ENCODE results near the gene MEST.
A peak's percentile ranks its signal among the peaks of the same experiment; 100 is the strongest.
"Not testable (repeated sequence)": the region's sequence is repeated elsewhere in the genome, so short reads cannot be mapped to it uniquely, and the experiment has no call there.

The MEST gene

DNA sequence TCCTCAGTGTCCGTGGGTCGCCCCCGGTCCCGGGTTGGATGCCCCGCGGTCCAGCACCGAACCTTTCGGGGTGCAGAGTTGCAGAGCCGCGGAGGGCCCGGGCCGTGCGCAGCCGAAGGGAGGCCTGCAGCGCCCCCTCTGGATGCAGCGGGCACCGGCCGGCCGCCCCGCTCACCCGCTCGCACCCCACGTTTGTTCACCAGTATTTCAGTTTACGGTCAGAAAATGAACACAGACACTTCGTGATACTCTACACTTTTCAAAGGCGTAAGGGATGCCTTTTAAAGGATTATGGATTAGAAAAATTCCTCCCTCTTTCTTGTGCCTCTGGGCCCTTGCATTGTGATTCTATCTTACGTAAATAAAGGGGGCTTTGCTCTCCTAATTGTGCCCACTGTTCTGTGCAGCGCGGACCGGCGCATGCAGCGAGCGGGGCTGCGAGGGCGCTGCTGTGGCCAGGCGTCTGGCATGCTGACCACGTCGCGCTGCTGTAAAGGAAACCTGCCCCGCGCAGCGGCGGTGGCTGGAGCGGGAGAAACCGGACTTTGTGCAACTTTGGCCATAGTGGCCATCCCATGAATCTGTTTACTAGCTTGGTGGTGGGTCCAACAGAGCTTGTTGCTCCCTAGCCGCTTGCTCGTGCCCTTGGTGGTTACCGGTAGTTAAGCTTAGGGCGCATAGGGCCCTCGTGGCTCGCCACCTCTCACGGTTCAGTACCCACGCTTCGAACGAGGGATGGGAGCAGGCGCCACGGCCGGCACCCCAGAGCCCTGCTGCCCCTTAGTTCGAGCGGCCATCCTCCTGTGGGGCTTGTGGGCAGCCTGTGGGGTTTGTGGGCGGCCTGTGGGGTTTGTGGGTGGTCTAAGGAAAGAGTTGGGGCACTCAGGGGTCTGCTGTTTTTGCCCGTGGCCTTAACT, 739 bp upstream of the MEST start:
- Mint-ChIP-seq H3K4me1 (ENCODE audit: low read depth) (peaks cover 17% of the 10 kb centered on the region), H3K9me3 (peaks cover 7% of the 10 kb centered on the region), H3K27me3 (ENCODE audit: low read depth) (peaks cover 75% of the 10 kb centered on the region), H3K27ac (no peak overlapping the region), H3K4me3 (peak overlapping the region; percentile 57), H3K36me3 (ENCODE audit: low read depth) (no peaks in the 10 kb centered on the region)

DNA sequence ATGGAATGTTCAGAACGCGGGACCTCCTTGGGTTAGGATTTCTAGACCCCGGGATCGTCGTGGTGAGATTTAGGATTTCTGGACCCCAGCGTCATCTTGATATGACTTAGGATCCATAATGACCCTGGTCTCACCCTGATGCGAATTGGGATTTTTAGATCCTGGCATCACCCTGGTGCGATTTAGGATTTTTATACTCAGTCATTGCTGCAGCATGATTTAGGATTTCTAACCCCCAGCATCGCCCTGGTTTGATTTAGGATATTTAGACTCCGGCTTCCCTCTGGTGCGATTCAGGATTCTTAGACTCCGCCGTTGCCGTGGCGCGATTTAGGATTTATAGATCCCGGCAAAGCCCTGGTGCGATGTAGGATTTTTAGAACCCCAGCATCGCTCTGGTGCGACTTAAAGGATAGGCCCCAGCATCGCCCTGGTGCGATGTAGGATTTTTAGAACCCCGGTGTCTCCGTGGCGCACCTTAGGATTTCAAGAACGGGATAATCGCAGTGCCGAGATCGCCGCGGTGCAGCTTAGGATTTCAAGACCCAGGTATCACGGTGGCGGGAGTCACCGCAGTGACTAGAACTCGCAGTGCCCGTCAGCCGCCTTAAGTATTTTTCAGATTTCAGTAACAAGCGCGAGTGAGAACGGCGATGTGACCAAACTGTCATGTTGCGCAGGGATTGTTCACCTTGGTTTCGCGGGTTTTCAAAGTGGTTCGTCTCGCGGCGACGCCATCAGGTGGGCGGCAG, 814 bp downstream of the MEST start:
- Mint-ChIP-seq H3K27ac (no peak overlapping the region), H3K9me3 (peaks cover 7% of the 10 kb centered on the region), H3K36me3 (ENCODE audit: low read depth) (no peaks in the 10 kb centered on the region), H3K4me1 (ENCODE audit: low read depth) (peaks cover 9% of the 10 kb centered on the region), H3K4me3 (no peak overlapping the region), H3K27me3 (ENCODE audit: low read depth) (peaks cover 64% of the 10 kb centered on the region)

DNA sequence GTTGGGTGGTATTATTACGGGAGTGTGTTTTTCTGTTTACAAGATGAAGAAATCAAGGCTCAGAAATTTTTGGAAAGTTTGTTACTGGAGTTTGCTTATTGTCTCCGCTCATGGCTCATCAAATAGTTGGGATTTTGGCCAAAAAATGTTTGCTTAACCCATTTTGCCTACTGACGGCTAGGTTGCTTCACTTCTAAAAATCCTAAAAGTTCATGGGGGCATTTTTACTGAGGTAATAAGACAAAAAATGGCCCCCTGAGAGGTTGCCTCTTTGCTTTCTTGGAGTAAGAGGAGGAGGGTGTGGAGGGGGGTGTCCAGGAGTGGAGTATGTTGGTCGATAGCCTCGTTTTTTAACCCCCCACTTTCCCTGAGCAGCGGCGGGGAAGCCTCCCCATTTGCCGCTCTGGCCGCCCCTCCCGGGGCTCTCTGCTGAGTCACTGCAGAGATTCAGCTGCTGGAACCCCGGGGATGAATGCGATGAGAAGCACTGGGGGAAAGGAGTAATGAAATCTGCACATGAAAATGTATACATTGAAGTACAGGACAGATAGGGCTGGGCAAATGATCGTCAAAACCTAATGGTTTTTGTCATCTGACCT, 1.5 kb downstream of the MEST start:
- no peak overlapping the region for H3K27ac Mint-ChIP-seq
- H3K27me3 Mint-ChIP-seq (ENCODE audit: low read depth), result peaks cover 64% of the 10 kb centered on the region
- no peak overlapping the region for H3K4me3 Mint-ChIP-seq
- no peaks in the 10 kb centered on the region for H3K36me3 Mint-ChIP-seq (ENCODE audit: low read depth)
- H3K4me1 Mint-ChIP-seq (ENCODE audit: low read depth), result peaks cover 9% of the 10 kb centered on the region
- H3K9me3 Mint-ChIP-seq, result peaks cover 7% of the 10 kb centered on the region

DNA sequence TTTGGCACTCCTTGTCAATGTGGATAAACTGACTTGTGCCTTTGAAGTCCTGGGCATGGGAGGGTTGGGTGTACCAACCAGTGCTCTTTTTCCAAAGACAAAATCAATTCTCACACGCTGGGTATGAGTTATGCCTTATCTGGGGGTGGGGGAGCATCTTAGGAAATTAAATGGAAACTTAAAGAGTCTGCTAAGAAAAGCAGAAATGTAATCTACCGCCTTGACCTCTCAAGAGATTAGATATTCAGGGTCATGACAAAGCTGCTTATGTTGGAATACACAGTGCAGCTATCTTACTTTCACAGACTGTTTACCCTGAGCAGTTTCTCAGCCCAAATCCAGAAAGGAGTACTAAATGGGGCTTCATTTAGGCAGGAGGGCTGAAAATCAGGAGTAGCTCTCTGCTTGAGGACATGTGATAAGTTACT, 2.6 kb downstream of the MEST start:
- Mint-ChIP-seq H3K4me3 (no peak overlapping the region), H3K27ac (no peak overlapping the region), H3K4me1 (ENCODE audit: low read depth) (peaks cover 9% of the 10 kb centered on the region), H3K36me3 (ENCODE audit: low read depth) (no peaks in the 10 kb centered on the region), H3K9me3 (peaks cover 7% of the 10 kb centered on the region), H3K27me3 (ENCODE audit: low read depth) (peaks cover 54% of the 10 kb centered on the region)

DNA sequence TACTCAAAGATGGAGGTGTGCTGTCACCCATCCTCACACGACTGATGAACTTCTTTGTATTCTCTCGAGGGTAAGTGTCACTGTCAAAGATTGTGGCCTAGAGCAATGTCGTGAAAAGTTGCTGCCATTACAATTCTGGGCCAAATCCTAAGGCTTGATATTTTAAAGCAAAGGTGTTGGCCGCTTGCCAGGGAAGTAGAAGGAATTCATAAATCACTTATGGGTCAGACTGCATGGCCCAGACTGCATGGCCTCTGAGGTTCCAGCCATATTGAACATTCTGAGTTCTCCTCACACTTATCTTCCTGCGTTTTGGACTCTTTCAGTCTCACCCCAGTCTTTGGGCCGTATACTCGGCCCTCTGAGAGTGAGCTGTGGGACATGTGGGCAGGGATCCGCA, 8.6 kb downstream of the MEST start:
- Mint-ChIP-seq H3K27ac (no peak overlapping the region), H3K36me3 (ENCODE audit: low read depth) (no peaks in the 10 kb centered on the region), H3K4me1 (ENCODE audit: low read depth) (no peaks in the 10 kb centered on the region), H3K4me3 (no peak overlapping the region), H3K27me3 (ENCODE audit: low read depth) (peaks cover 4% of the 10 kb centered on the region), H3K9me3 (no peaks in the 10 kb centered on the region)

DNA sequence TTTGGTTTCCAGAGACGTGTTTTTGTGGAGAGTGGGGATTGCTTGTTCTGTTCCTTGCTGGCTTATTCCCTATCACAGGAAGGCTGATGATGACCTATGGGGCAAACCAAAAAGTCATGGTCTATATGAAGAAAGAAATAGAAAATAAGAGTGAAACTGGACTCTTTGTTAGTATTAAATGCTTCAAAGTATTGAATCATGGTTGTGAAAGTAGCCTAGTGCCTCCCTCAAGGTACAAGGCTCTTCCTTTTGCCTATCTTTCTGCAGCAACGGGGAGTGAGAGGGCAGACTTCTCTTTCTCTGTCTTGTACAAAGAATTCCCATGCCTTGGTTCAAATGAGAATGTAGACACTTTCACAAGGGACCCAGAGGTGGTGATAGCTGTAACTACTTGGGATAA, 9.0 kb downstream of the MEST start:
- Mint-ChIP-seq H3K27ac (no peak overlapping the region), H3K27me3 (ENCODE audit: low read depth) (no peaks in the 10 kb centered on the region), H3K4me3 (no peak overlapping the region), H3K9me3 (no peaks in the 10 kb centered on the region), H3K4me1 (ENCODE audit: low read depth) (no peaks in the 10 kb centered on the region), H3K36me3 (ENCODE audit: low read depth) (no peaks in the 10 kb centered on the region)

DNA sequence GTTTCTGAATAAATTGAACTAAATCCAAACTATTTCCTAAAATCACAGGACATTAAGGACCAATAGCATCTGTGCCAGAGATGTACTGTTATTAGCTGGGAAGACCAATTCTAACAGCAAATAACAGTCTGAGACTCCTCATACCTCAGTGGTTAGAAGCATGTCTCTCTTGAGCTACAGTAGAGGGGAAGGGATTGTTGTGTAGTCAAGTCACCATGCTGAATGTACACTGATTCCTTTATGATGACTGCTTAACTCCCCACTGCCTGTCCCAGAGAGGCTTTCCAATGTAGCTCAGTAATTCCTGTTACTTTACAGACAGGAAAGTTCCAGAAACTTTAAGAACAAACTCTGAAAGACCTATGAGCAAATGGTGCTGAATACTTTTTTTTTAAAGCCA, 13.9 kb downstream of the MEST start:
- Mint-ChIP-seq H3K4me1 (ENCODE audit: low read depth) (no peaks in the 10 kb centered on the region), H3K27ac (no peak overlapping the region), H3K9me3 (no peaks in the 10 kb centered on the region), H3K27me3 (ENCODE audit: low read depth) (no peaks in the 10 kb centered on the region), H3K4me3 (no peak overlapping the region), H3K36me3 (ENCODE audit: low read depth) (no peaks in the 10 kb centered on the region)

DNA sequence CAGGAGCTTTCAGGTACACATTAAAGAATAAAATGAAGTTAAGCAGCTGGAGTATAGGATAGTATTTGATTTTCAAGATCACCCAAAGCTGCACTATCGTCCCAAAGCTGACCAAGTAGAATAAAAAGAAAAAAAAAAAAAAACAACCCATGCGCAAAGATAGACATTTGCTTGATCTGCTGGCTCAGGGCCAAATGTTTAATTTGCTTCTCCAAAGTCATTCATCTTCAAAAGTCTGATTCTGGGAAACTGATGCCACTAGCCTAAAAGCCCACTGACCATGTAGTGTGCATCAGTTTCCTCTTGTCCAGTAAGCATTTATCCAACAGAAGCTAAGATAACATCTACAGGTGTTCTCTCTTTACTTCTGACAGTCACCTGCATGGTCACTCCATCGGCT, 14.5 kb downstream of the MEST start:
- no peaks in the 10 kb centered on the region for H3K4me1 Mint-ChIP-seq (ENCODE audit: low read depth)
- H3K9me3 Mint-ChIP-seq, result no peaks in the 10 kb centered on the region
- no peak overlapping the region for H3K4me3 Mint-ChIP-seq
- H3K27ac Mint-ChIP-seq, result no peak overlapping the region
- no peaks in the 10 kb centered on the region for H3K27me3 Mint-ChIP-seq (ENCODE audit: low read depth)
- no peaks in the 10 kb centered on the region for H3K36me3 Mint-ChIP-seq (ENCODE audit: low read depth)

DNA sequence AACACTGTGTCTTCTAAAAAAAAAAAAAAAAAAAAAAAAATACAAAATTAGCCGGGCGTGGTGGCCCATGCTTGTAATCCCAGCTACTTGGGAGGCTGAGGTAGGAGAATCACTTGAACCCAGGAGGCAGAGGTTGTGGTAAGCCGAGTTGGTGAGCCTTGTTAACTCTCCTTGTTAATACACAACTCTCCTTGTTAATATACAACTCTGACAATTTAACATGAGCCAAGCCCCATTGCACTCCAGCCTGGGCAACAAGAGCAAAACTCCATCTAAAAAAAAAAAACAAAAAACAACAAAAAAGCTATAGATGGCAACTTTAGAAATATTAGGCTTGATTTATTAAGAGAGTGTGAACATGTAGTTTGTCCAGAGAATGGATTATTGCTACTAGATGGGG, 20.2 kb downstream of the MEST start:
- not testable (repeated sequence) for H3K4me1 Mint-ChIP-seq (ENCODE audit: low read depth); H3K27ac Mint-ChIP-seq; H3K9me3 Mint-ChIP-seq; H3K36me3 Mint-ChIP-seq (ENCODE audit: low read depth); H3K4me3 Mint-ChIP-seq; H3K27me3 Mint-ChIP-seq (ENCODE audit: low read depth)

DNA sequence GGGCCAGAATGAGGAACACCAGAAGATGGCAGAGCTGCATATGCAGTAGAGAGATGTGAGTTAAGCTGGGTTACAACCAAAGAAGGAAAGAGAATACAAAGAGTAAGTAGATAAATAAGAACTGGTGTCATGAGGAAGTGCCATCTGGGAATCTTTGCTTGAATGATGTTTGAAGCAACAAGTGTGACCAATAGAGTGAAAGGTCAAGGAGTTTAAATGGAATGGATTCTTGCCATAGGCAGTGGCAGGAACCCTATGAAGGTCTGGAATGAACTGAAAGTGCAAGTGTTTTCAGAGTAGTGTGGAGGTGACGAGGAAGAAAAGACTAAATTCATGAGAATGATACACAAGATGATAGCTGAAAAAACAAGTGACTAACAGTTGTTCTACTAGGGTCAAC, 21.6 kb downstream of the MEST start:
- no peaks in the 10 kb centered on the region for H3K4me1 Mint-ChIP-seq (ENCODE audit: low read depth)
- H3K27me3 Mint-ChIP-seq (ENCODE audit: low read depth), result no peaks in the 10 kb centered on the region
- H3K9me3 Mint-ChIP-seq, result no peaks in the 10 kb centered on the region
- no peak overlapping the region for H3K4me3 Mint-ChIP-seq
- H3K36me3 Mint-ChIP-seq (ENCODE audit: low read depth), result no peaks in the 10 kb centered on the region
- no peak overlapping the region for H3K27ac Mint-ChIP-seq

DNA sequence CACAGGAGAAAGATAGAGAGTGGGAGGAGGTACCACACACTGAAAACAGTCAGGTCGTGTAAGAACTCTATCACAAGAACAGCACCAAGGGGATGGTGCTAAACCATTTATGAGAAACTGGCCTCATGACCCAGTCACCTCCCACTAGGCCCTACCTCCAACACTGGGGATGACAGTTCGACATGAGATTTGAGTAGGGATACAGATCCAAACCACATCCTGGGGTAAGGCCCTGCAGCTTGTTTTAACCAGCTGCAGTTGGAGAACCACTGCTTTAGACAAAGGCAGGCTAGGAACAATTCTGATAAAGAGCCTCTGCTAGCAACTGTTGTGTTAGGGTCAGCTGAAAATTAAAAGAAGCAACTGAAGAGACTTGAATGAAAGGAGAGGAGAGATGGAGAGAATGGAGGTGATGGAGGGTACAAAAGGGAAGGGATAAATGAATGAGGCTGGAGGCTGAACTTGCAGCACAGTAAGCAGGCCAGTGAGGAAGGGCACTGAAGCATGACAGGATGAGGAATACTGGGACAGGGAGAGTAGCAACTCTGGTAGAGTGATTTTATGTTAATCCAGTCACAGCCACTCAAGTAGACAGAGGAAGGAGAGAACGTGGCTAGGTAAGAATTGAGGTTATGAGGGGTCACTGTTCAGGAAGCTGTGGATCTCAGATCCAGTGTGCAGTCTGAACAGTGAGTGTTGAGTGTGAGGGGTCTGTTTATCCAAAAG, 23.6 kb downstream of the MEST start:
- H3K4me3 Mint-ChIP-seq, result no peak overlapping the region
- no peaks in the 10 kb centered on the region for H3K27me3 Mint-ChIP-seq (ENCODE audit: low read depth)
- H3K4me1 Mint-ChIP-seq (ENCODE audit: low read depth), result no peaks in the 10 kb centered on the region
- no peak overlapping the region for H3K27ac Mint-ChIP-seq
- no peaks in the 10 kb centered on the region for H3K36me3 Mint-ChIP-seq (ENCODE audit: low read depth)
- H3K9me3 Mint-ChIP-seq, result no peaks in the 10 kb centered on the region

DNA sequence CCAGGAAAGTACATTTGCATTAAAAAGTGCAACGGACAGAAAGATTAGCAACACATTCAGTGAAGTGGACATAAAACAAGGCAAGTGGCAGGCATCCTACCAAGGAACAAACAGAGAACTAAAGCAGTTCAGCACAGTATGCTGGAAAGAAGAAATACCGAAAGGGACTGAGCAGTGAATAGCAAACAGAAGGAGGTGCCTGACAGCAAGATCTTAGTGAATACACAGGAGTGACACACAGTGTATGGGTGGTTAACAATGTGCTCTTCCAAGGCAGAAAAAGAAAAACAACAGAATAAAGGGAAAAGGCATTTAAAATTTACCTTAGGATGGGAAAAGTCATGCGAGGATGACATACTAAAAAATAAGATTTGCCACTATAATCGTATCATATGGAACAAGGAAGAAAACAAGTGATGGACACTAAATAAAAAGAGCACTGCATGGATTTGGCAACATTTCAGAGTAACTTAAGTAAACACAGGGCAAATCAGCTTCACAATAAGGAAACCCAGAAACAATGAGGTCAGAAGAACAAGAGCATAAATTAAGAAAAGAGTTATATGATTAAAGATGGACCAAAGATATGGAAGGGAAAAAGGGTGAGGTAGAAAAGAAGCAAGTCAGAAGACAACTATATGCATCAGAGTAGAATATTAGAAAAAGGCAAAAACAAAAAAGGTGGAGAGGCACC, 29.5 kb downstream of the MEST start:
- H3K27ac Mint-ChIP-seq, result no peak overlapping the region
- H3K36me3 Mint-ChIP-seq (ENCODE audit: low read depth), result no peaks in the 10 kb centered on the region
- no peaks in the 10 kb centered on the region for H3K27me3 Mint-ChIP-seq (ENCODE audit: low read depth)
- no peaks in the 10 kb centered on the region for H3K4me1 Mint-ChIP-seq (ENCODE audit: low read depth)
- H3K4me3 Mint-ChIP-seq, result no peak overlapping the region
- H3K9me3 Mint-ChIP-seq, result no peaks in the 10 kb centered on the region

DNA sequence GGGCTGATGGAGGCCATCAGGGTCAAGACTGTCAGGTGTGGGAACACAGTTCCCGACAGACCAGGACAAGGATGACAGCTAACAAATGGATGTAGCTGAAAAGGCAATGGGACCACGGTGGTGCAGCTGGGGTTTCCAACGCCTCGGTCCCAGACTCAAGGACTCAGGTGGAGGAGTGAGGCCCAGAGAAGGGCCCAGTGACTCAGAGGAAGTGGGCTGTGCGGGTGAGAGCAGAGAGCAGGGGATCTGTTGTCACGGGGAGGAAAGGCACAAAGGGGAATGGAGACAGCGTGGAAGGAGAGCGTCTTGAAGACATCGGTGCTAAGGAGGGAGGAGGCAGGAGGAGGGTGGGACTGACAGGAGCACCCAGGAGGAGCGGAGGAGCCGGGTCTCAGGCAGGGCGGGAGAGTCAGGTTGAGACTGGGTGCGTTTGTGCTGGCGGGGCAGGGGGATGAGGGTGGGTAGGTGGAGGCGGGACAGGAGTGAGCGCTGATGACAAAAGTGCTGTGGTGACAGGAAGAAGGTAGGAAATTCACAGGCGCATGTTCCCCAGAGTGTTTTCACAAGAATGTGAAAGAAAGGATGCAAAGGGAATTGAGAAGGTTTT, 31.7 kb downstream of the MEST start:
- H3K27ac Mint-ChIP-seq; H3K4me1 Mint-ChIP-seq (ENCODE audit: low read depth); H3K27me3 Mint-ChIP-seq (ENCODE audit: low read depth); H3K9me3 Mint-ChIP-seq; H3K4me3 Mint-ChIP-seq; H3K36me3 Mint-ChIP-seq (ENCODE audit: low read depth): not testable (repeated sequence)

DNA sequence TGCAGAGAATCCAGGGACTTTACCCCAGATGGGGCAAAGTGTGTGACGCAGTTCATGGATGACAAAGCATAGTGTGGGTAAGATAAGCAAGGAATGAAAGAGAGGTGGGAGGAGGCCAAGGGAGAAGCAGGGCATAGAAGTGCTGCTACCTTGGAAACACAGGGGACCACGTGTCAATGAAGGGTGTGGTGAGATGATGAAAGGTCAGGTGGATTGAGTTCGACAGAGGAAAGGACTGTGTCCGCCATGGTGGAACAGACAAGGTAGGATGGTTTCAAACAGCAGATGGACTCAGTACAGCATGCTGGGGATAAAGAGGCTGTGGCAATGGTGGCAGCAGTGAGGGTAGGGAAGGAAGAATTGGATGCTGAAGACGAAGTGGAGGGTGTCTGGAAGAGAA, 32.7 kb downstream of the MEST start:
- no peak overlapping the region for H3K27ac Mint-ChIP-seq
- no peaks in the 10 kb centered on the region for H3K27me3 Mint-ChIP-seq (ENCODE audit: low read depth)
- no peaks in the 10 kb centered on the region for H3K4me1 Mint-ChIP-seq (ENCODE audit: low read depth)
- no peak overlapping the region for H3K4me3 Mint-ChIP-seq
- H3K36me3 Mint-ChIP-seq (ENCODE audit: low read depth), result no peaks in the 10 kb centered on the region
- no peaks in the 10 kb centered on the region for H3K9me3 Mint-ChIP-seq
